ENCODE results near the gene RNGTT. TPM values are rescaled to one million over a fixed set of nuclear protein-coding genes. Genes with fewer than 3 reads are reported as not detected.

Gene RNGTT
- total RNA-seq, 2 donors from 2014 or later = 7.5 to 11.3 TPM

DNA sequence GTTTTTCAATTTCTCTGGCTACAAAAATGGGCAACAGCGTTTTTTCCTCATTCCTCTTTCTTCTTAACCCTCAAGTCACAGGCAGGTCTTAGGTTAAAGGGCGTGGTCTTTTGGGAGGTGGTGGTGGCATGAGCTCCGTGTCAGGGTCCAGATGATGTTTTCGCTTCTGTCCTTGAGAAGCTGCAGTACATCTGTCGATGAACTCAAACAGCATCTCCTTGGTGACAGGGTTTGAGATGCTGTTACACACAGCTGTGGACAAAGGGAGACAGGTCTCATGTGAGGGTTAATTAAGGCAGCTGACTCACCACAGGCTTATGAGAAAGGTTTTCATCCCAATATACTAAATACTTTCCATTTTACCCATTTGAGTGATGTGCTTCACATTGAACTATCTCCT, 350.8 kb downstream of the RNGTT start:
- Histone ChIP-seq H3K4me1 (no peaks in the 10 kb centered on the region), H3K36me3 (peaks cover 4% of the 10 kb centered on the region), H3K27me3 (no peaks in the 10 kb centered on the region), H3K9me3 (no peaks in the 10 kb centered on the region), H3K27ac (no peak overlapping the region), H3K4me3 (no peak overlapping the region)
- DNase-seq (ENCODE audit: low spot score) = no peak
- TF ChIP-seq, protein P1, sequence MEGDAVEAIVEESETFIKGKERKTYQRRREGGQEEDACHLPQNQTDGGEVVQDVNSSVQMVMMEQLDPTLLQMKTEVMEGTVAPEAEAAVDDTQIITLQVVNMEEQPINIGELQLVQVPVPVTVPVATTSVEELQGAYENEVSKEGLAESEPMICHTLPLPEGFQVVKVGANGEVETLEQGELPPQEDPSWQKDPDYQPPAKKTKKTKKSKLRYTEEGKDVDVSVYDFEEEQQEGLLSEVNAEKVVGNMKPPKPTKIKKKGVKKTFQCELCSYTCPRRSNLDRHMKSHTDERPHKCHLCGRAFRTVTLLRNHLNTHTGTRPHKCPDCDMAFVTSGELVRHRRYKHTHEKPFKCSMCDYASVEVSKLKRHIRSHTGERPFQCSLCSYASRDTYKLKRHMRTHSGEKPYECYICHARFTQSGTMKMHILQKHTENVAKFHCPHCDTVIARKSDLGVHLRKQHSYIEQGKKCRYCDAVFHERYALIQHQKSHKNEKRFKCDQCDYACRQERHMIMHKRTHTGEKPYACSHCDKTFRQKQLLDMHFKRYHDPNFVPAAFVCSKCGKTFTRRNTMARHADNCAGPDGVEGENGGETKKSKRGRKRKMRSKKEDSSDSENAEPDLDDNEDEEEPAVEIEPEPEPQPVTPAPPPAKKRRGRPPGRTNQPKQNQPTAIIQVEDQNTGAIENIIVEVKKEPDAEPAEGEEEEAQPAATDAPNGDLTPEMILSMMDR (IDR thresholded peaks at IDR 0.05) = no peak

DNA sequence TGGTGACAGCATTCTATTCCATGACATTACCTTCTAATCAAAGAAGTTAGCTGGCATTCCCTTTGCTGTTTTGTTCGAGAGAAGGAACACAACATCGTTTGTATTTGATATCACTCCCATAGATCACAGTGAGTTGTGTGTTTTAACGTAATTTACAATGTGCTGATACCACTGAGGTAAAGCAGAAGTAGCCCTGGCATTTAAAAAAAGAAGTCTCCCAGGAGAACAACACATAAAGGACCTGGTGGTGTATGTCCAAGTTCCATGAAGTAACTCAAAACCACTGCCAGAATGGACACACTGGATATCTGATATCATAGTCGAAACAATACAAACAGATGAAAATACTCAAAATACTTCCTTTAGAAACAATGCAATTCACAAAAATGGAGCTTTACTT, 351.7 kb downstream of the RNGTT start:
- DNase-seq (ENCODE audit: low spot score) = no peak

DNA sequence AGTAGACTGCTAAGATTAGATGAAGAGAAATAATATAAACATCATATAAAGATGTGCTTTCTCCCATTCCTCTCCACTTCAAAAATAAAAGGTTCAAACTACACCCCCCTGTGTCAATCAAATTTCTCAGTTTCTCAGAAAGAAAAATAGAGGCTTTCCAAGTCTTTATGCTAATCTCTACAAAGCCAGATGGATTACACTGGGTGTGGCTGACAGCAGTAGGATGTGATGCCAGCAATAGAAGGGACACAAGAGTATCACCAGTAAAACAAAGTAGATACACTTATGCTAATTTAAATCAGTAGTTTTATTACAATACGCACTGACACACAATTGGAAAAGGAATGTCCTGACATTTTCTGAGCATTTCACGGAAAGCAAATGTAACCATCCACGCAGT, 353.4 kb downstream of the RNGTT start:
- TF ChIP-seq, protein P1 (IDR thresholded peaks at IDR 0.05) = no peak

More for the DNA sequence above, 351.7 kb downstream of the RNGTT start:
- Histone ChIP-seq H3K27me3 (no peaks in the 10 kb centered on the region), H3K4me1 (no peaks in the 10 kb centered on the region), H3K4me3 (no peak overlapping the region), H3K36me3 (peaks cover 4% of the 10 kb centered on the region), H3K27ac (no peak overlapping the region), H3K9me3 (no peaks in the 10 kb centered on the region)
- TF ChIP-seq, protein P1 (IDR thresholded peaks at IDR 0.05) = no peak

DNA sequence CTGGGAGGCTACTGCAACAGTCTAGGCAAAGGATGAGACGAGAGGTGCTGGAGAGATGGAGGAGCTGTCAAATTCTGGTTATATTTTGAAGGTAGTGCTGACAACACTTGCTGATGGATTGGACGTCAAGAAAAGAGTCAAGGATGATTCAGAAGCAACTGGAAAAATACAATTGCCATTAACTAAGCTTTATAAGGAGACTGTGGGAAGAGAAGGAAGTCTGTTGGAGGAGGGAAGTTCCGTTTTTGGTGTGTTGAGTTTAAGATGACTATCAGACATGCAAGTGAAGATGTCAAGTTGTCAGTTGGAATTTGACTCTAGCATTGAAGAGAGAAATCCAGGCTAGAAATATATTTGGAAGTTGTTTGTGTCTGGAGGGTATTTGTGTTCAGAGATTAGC, 358.1 kb downstream of the RNGTT start:
- TF ChIP-seq, protein P1 (IDR thresholded peaks at IDR 0.05) = no peak
- no peak overlapping the region for H3K27ac ChIP-seq
- H3K4me1 ChIP-seq = no peaks in the 10 kb centered on the region
- no peaks in the 10 kb centered on the region for H3K9me3 ChIP-seq
- H3K36me3 ChIP-seq = no peaks in the 10 kb centered on the region
- no peaks in the 10 kb centered on the region for H3K27me3 ChIP-seq
- no peak for DNase-seq (ENCODE audit: low spot score)
- H3K4me3 ChIP-seq = no peak overlapping the region

More for the DNA sequence above, 353.4 kb downstream of the RNGTT start:
- Histone ChIP-seq H3K9me3 (no peaks in the 10 kb centered on the region), H3K27ac (no peak overlapping the region), H3K4me1 (no peaks in the 10 kb centered on the region), H3K4me3 (no peak overlapping the region), H3K36me3 (peaks cover 4% of the 10 kb centered on the region), H3K27me3 (no peaks in the 10 kb centered on the region)
- DNase-seq (ENCODE audit: low spot score) = no peak

DNA sequence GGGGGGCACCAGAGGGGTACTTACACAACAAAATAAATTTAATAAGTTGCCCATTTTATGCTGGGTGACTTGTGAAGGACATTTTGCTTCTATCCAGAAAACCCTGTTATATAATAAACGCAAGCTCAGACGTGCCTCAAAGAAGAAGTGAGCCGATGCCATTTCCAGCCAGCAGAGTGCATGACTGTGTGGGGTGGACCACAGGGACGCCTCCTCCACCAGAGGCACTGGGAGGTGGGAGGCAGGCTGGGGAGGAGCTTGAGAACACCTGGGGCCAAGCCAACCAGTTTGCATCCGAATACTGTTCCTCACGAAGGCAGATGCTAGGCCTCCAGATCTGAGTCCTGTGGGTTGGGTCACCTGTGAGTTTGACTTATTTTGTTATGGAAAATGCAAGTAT, 363.8 kb downstream of the RNGTT start:
- H3K36me3 ChIP-seq = no peaks in the 10 kb centered on the region
- no peaks in the 10 kb centered on the region for H3K4me1 ChIP-seq
- TF ChIP-seq, protein P1 (IDR thresholded peaks at IDR 0.05) = no peak
- no peak for DNase-seq (ENCODE audit: low spot score)
- H3K27ac ChIP-seq = no peak overlapping the region
- no peak overlapping the region for H3K4me3 ChIP-seq
- H3K9me3 ChIP-seq = no peaks in the 10 kb centered on the region
- H3K27me3 ChIP-seq = no peaks in the 10 kb centered on the region

DNA sequence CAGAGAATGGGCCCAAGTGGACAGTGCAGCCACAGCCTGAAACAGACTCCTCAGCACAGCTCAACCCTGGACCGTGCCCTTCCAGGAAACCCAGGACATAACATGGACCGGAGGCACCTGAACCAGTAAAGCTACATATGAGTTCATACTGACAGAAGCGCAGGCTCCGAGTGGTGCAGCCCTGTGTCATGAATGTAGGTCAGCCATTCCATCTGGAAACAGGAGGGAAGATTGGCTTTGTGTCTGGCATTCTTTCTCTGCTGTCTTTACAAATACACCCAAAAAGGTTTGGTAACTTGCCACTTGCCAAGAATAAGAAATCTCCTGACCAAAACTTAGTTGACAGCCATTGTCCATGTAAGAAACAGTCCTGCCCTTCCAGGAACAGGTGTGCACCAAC, 366.6 kb downstream of the RNGTT start:
- no peaks in the 10 kb centered on the region for H3K27me3 ChIP-seq
- H3K36me3 ChIP-seq = no peaks in the 10 kb centered on the region
- DNase-seq (ENCODE audit: low spot score) = no peak
- no peaks in the 10 kb centered on the region for H3K4me1 ChIP-seq
- TF ChIP-seq, protein P1 (IDR thresholded peaks at IDR 0.05) = no peak
- no peak overlapping the region for H3K27ac ChIP-seq
- H3K9me3 ChIP-seq = no peaks in the 10 kb centered on the region
- no peak overlapping the region for H3K4me3 ChIP-seq
